HG02588 (cell line): ENCODE results near the gene CDH13.

ENCODE experiments used
- ATAC-seq: cut with Tn5 transposase; IDR thresholded peaks from one replicate; pipeline ENCODE4 v1.9.1; 2021; ENCODE audit warnings: mild to moderate bottlenecking, moderate library complexity; ENCODE audit not compliant: unreplicated experiment

Gene CDH13

DNA sequence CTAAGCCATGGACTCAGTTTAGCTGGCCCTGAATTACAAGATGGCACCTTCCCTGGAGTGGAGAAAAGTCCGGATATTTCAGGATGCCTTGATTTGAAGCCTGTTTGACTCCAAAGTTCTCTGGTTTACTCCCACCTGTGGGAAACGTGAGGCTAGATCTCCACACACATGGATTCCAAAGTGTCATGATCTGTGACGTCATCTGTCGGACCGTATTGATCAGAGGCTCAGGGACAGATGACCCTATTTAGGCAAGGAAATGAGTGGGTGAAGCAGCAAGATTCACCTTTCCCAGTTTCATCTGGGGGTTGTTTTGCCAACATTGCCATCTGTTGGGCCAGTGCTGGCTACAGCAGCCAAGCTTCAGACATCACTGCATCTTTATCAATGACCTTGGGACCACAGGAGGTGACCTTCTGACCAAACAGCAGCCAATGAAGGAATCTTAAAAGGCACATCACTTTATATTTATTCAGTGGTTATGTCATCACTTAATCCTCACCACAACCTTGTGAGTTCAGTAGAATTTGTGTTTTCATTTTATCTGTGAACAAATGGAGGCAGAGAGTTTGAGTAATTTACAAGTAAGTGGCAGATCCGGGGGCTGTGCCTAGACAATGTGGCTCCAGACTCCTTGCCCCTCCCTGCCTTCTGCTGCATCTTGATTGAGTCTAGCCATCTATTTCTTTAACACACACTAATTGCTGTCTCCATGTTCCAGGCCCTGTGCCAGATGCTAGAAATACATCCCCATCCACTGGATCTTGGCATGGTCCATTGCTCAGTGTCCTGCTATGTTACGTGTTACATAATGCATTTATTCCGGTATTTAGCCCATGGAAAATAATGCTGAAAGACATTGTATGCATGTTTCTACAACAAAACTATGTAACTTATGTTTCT is 1.5 kb upstream of the CDH13 start:
- no peak for ATAC-seq

- ATAC-seq = no peak
These were observed 1.3 kb downstream of the CDH13 start for GRCh38 chr16:82628088-82628423.

DNA sequence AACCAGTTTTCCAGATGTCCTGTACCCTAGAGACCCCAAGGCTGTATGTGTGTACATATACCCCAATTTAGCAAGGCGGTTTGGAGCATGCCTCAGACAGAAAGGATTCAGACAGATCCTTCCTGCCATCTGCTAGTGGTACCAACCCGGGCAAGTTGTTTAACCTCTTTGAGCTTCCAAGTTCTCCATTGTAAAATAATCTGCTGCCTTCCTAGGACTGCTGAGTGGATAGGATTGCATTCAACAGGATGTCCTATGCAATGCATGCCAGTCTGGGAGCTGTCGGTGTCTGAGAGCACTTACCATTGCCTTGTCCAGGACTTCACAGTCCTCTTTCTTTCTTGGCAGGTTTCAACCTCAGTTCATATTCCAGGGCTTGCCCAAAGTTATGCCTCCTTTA is 1.9 kb downstream of the CDH13 start:
- no peak for ATAC-seq

- ATAC-seq = no peak
These were observed 2.8 kb downstream of the CDH13 start for GRCh38 chr16:82629441-82630027.

- no peak for ATAC-seq
These were observed 3.5 kb downstream of the CDH13 start for GRCh38 chr16:82630219-82630618.

GRCh38 chr16:82630688-82631087 is 3.9 kb downstream of the CDH13 start:
- ATAC-seq = no peak

DNA sequence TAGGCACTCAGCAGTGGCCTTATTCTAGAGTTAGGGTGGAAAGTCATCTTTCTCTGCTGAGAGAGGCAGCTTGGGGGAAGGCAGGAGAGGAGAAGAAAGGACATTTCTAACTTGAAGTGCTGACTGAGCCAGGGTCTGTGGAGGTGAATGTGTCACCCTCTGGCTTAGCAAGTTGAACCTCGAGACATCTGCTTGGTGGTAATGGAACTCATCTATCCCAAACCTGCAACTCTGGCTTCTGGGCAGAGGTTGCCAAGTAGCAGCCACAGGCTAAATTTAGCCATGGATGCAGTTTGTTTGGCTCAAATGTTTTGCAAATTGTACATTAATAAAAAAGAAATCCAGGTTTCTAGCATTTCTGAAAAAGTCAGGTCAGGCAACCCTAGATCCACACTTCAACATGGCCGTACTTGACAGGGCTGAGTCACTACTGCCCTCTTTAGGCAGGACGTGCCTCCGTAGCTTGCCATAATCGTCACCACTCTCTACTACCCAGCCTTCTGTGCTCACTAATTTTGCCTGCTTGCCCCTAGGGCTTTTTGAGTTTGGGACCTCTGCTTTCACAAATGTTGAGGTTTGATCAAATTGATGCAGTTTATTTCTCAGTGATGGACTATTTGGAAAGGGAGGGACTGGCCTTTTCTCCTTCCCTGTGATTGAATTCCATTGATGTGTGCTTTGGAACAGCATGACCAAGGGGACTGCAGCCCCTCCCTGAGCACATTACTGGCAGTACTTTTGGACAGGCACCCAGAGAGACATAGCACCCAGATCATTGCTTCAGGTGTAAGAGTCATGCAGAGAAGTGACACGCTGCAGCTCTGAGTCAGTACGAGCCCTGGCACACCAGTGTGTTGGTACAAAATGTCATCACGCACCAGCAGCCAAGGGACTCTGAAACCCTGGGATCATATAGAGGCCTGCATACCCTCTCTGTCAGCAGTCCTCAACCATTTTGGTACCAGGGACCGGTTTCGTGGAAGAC is 5.2 kb downstream of the CDH13 start:
- ATAC-seq = no peak

- ATAC-seq = no peak
These were observed 7.3 kb downstream of the CDH13 start for GRCh38 chr16:82633964-82634600.

DNA sequence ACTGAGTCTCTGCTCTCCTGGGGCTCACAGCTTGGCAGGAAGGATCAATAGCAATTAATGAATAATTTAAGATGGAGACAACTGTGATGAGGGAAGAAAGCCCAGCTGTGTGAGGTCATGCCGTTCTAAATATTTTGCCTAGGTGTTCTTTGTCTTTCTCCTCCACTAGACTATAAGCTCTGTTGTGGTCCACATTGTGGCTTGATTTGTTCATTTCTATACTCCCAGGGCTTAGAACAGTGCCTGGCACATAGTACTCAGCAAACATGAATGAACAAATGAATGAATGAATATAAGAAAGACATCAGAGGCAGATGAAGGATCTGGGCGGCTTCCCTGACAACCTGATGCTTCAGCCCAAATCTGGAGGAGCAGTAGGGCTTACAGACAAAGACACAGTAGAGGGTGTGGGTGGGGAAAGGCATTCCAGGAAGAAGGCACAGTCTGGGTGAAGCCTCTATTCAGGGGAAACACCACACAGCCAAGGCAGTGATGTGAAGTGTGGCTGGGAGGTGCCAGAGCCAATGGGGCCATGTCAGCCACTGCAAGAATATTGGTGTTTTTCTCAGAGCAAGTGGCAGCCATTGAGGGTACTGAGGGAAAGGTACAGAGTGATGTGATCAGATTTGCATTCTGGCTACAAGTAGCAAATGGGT is 8.3 kb downstream of the CDH13 start:
- ATAC-seq = no peak

DNA sequence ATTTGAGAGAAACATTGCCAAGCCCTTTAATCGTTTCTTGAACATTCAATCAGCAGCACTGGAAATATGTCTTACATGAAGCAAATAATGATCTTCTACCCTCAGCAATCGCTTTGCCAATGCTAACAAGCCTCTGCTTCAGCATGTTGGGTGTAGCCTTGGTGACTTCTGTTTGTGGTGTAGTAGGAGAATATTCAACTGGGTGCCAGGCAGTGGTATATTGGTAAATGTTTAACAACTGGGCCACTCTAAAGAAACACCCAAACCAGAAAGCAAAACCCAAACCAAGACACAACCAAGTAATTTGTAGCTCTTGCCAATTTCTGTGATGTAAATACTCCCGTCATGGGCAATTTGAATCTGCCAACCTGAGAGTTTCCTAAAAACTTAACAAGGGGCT is 9.7 kb downstream of the CDH13 start:
- ATAC-seq = no peak

GRCh38 chr16:82636958-82637357 is 10.2 kb downstream of the CDH13 start:
- no peak for ATAC-seq

DNA sequence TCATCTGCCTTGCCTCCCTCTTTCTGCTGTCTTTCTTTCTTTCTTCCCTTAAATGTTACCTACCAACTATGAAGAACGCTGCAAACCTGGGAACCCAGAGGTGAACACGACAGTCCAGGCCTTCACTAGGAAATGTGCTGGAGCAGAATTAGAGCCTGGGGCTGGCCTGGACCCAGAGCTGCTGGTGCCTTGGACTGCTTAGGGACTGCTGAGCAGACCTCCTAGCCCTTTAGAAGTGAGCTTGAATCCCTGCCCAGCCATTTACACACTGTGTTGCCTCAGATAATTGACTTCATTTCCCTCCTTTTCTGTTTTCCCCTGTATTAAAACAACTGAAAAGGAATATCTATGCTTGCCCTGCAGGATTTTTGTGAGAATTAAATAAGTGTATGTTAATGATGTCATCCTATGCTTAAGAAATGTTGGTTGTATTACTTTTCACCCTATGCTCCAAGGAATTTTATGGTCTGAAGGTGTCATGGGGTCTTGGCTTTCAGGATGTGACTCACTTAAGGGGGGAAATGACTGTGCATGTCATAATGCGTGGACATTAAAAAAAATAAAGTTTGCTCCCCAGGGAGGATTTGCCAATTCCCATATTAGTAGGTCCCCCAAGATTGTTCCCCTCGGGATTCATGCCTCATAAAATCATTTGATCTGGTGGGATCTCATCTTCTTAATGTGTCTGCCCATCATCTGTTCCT is 11.5 kb downstream of the CDH13 start:
- no peak for ATAC-seq

DNA sequence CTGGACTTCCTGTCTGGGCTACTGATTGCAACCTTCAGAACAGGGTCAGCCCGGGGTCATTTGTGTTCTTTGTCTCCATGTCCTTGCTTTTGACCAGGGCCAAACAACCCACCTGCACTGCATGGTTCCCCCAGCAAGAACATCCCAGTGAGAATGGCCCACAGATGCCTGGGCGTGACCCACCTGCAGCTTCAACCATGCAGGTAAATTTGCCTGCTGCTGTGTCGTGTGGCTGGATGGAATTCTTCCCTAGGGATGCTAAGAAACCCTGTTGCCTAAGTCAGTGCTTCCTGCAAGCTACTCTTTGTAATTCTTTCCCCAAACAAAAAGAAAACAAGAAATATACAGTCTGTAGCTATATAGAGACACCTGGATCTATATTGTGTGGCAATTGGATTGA is 12.5 kb downstream of the CDH13 start:
- ATAC-seq = no peak

- ATAC-seq = no peak
These were observed 13.0 kb downstream of the CDH13 start for GRCh38 chr16:82639666-82640336.

GRCh38 chr16:82641336-82641984 is 14.7 kb downstream of the CDH13 start:
- no peak for ATAC-seq

GRCh38 chr16:82643136-82643535 is 16.4 kb downstream of the CDH13 start:
- no peak for ATAC-seq

DNA sequence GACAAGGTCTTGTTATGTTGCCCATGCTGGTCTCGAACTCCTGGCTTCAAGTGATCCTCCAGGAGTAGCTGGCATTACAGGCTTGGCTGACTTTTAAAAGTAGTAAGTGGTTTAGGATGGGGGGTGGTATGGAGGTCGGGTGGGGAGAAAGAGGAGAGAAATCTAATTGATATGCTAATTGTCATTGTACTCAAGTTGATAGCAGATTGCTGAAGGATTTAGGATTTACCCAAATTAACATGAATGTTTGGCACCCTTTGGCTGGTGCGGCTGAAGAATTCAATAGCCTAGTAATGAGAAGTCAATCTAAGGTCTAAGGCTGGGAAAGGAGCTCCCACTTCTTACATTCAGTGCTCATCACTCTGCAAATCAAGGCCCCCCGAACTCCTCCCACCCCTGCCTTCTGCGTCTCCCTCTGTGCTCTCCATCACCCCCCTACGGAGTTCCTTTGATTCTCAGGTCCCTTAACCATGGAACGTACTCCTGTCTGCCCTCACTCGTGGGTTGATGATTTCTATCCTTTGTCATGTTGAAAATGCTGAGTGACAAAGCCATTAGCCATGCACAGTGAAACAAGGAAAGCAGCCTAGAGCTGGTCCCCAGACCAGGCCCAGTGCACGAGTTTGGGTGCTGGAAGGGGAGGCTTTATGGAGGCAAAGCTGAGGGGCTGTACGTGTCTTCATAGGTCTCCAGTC is 17.3 kb downstream of the CDH13 start:
- ATAC-seq = no peak

DNA sequence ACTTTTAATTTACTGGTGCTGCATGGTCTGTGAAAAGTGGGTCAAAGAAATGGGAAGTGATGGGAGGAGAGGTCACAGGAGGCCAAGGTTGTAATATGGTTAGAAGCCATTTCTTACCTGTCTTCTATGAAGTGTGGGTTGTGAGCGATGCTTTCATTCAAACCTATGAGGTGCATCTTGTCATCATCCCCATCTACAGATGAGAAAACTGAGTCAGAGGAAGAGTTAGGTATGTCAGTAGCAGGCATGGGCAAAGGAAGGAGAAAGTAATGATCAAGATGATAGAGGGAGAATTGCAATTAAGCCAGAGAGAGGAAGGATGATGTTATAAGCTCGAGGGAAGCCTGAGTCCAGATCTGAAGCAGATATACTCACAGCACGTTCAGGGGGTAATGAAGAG is 19.7 kb downstream of the CDH13 start:
- no peak for ATAC-seq
